ENCODE measurements around the gene APBB1.
A peak's percentile ranks its signal among the peaks of the same experiment; 100 is the strongest.

The APBB1 gene

DNA sequence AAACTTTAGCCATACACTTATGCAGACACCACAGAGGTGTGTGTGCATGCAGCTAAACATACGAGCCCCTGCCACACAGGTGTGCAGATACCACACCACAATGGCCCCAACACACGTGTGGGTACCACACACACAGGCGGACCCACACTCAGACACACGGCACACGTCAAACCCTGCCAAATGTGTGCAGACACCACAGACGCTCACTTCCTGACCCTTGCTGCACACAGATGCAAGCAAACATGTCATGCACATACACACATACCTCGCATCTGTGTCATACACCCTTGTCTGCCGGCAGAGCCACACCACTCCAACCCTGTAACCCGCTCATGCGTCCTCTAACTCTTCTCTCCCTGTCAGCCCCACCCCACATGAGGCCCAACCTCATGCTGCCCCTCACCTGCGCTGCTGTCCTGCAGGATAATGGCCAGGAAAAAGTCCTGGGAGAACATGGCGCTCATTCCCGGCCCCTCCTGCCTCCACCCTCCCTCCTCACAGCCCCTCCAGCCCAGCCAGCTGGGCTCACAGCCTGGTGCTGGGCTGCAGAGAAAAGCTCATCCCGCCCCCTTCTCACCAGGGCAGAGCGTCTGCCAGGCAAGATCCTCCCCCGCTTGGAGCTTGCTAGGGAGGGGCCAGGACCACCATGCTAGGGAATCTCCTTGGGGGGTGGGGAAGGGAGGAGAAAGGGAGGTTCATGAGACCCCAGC lies 14.4 kb downstream of the APBB1 start:
- H3K36me3 ChIP-seq (ENCODE audit: control insufficient read depth in 2 of 2, insufficient read depth in 2 of 2, low read length in 2 of 2), result peaks cover 0 to 5% of the 10 kb centered on the region in 2 donors
- no peak overlapping the region for H3K9ac ChIP-seq (ENCODE audit: low read depth in 1 of 2, low read length in 2 of 2)

GRCh38 chr11:6403539-6403938 lies 15.4 kb downstream of the APBB1 start:
- Histone ChIP-seq H3K9ac (ENCODE audit: low read depth in 1 of 2, low read length in 2 of 2) (no peak overlapping the region), H3K27ac (ENCODE audit: low read depth in 2 of 2, low read length in 2 of 2) (peak overlapping the region in 1 of 2 donors; percentile 58), H3K36me3 (ENCODE audit: control insufficient read depth in 2 of 2, insufficient read depth in 2 of 2, low read length in 2 of 2) (peaks cover 0 to 2% of the 10 kb centered on the region in 2 donors), H3K27me3 (ENCODE audit: control insufficient read depth in 2 of 2, insufficient read depth in 2 of 2, low read length in 2 of 2) (no peaks in the 10 kb centered on the region), H3K4me3 (ENCODE audit: low read length in 2 of 2) (no peak overlapping the region), H3K4me1 (ENCODE audit: control insufficient read depth in 2 of 2, insufficient read depth in 2 of 2, low read length in 2 of 2) (peaks cover 0 to 16% of the 10 kb centered on the region in 2 donors), H3K9me3 (ENCODE audit: control insufficient read depth in 2 of 2, low read length in 2 of 2) (no peaks in the 10 kb centered on the region)

More for the DNA sequence above, 14.4 kb downstream of the APBB1 start:
- Histone ChIP-seq H3K27me3 (ENCODE audit: control insufficient read depth in 2 of 2, insufficient read depth in 2 of 2, low read length in 2 of 2) (no peaks in the 10 kb centered on the region), H3K4me1 (ENCODE audit: control insufficient read depth in 2 of 2, insufficient read depth in 2 of 2, low read length in 2 of 2) (peaks cover 0 to 16% of the 10 kb centered on the region in 2 donors), H3K9me3 (ENCODE audit: control insufficient read depth in 2 of 2, low read length in 2 of 2) (no peaks in the 10 kb centered on the region), H3K4me3 (ENCODE audit: low read length in 2 of 2) (no peak overlapping the region), H3K27ac (ENCODE audit: low read depth in 2 of 2, low read length in 2 of 2) (no peak overlapping the region)

DNA sequence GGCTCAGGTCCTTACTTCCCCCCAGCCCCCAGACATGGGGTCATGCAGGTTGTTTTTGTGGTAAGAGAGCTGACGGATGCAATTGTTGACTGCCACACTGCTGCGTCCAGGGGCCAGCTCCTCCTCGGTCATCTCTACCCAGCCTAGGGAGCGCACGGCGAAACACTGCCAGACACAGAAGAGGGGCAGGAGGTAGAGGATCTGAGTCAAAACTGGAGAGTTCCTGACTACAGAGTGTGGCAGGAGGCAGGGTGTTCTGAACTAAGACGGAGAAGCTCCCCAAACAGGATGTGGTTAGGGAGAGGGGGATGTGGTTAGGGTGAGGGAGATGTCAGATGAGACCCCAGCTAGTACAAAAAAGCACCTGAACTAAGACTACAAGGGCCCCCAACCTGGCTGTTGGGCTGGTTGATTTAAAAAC lies 16.3 kb downstream of the APBB1 start:
- peaks cover 0 to 4% of the 10 kb centered on the region in 2 donors for H3K36me3 ChIP-seq (ENCODE audit: control insufficient read depth in 2 of 2, insufficient read depth in 2 of 2, low read length in 2 of 2)
- no peak overlapping the region for H3K9ac ChIP-seq (ENCODE audit: low read depth in 1 of 2, low read length in 2 of 2)
- peaks cover 0 to 16% of the 10 kb centered on the region in 2 donors for H3K4me1 ChIP-seq (ENCODE audit: control insufficient read depth in 2 of 2, insufficient read depth in 2 of 2, low read length in 2 of 2)

GRCh38 chr11:6402061-6402470 lies 16.8 kb downstream of the APBB1 start:
- H3K27ac ChIP-seq (ENCODE audit: low read depth in 2 of 2, low read length in 2 of 2), result peak overlapping the region in 1 of 2 donors; percentile 58
- H3K4me1 ChIP-seq (ENCODE audit: control insufficient read depth in 2 of 2, insufficient read depth in 2 of 2, low read length in 2 of 2), result peaks cover 0 to 16% of the 10 kb centered on the region in 2 donors
- H3K9me3 ChIP-seq (ENCODE audit: control insufficient read depth in 2 of 2, low read length in 2 of 2), result no peaks in the 10 kb centered on the region
- H3K4me3 ChIP-seq (ENCODE audit: low read length in 2 of 2), result no peak overlapping the region
- peaks cover 0 to 4% of the 10 kb centered on the region in 2 donors for H3K36me3 ChIP-seq (ENCODE audit: control insufficient read depth in 2 of 2, insufficient read depth in 2 of 2, low read length in 2 of 2)
- H3K27me3 ChIP-seq (ENCODE audit: control insufficient read depth in 2 of 2, insufficient read depth in 2 of 2, low read length in 2 of 2), result no peaks in the 10 kb centered on the region
- no peak overlapping the region for H3K9ac ChIP-seq (ENCODE audit: low read depth in 1 of 2, low read length in 2 of 2)

More for the DNA sequence above, 16.3 kb downstream of the APBB1 start:
- H3K27ac ChIP-seq (ENCODE audit: low read depth in 2 of 2, low read length in 2 of 2), result peak overlapping the region in 1 of 2 donors; percentile 58
- no peaks in the 10 kb centered on the region for H3K27me3 ChIP-seq (ENCODE audit: control insufficient read depth in 2 of 2, insufficient read depth in 2 of 2, low read length in 2 of 2)
- no peaks in the 10 kb centered on the region for H3K9me3 ChIP-seq (ENCODE audit: control insufficient read depth in 2 of 2, low read length in 2 of 2)
- no peak overlapping the region for H3K4me3 ChIP-seq (ENCODE audit: low read length in 2 of 2)

GRCh38 chr11:6401464-6401863 lies 17.4 kb downstream of the APBB1 start:
- Histone ChIP-seq H3K27me3 (ENCODE audit: control insufficient read depth in 2 of 2, insufficient read depth in 2 of 2, low read length in 2 of 2) (no peaks in the 10 kb centered on the region), H3K36me3 (ENCODE audit: control insufficient read depth in 2 of 2, insufficient read depth in 2 of 2, low read length in 2 of 2) (peaks cover 0 to 4% of the 10 kb centered on the region in 2 donors), H3K4me1 (ENCODE audit: control insufficient read depth in 2 of 2, insufficient read depth in 2 of 2, low read length in 2 of 2) (peaks cover 0 to 14% of the 10 kb centered on the region in 2 donors), H3K27ac (ENCODE audit: low read depth in 2 of 2, low read length in 2 of 2) (peak overlapping the region in 1 of 2 donors; percentile 32), H3K9ac (ENCODE audit: low read depth in 1 of 2, low read length in 2 of 2) (no peak overlapping the region), H3K4me3 (ENCODE audit: low read length in 2 of 2) (no peak overlapping the region), H3K9me3 (ENCODE audit: control insufficient read depth in 2 of 2, low read length in 2 of 2) (no peaks in the 10 kb centered on the region)

DNA sequence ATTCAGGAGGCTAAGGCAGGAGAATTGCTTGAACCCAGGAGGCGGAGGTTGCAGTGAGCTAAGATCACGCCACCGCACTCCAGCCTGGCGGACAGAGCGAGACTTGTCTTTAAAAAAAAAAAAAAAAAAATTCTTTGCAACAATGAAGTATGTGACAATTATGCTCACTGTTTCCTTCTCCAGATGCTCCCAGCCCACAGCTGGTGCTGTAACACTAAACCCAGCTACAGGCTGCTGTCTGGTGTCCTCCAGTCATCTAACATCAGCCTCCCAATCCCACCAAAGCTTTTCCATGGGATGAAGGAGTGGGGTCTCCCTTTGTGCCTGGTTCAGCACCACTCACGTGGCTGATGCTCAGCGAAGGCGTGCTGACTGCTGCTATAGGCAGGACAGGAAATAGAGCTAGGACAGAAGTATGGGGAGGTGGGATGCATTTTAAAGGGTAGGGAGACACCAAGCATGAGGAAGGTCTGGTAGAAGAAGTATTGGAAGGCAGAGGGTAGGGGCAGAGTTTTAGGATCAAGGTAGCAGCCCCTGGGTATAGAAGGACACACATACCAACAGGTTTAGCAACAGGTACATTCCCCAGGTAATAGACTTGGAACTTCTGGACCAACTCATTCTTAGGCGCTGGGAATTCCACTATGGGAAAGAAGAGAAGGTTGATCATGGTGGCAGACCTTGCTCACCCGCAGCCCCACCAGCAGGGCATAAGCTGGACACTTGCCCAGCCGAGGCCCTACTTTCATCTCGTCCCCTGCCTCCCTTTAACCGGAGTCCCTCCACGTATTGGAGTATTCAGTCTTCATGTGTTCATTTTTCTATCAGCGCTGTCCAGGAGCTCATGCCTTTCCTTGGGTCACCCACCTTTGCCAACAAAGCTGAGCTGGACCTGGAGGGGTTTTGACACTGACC lies 18.2 kb downstream of the APBB1 start:
- H3K9me3 ChIP-seq (ENCODE audit: control insufficient read depth in 2 of 2, low read length in 2 of 2), result no peaks in the 10 kb centered on the region
- peaks cover 0 to 13% of the 10 kb centered on the region in 2 donors for H3K4me1 ChIP-seq (ENCODE audit: control insufficient read depth in 2 of 2, insufficient read depth in 2 of 2, low read length in 2 of 2)
- H3K36me3 ChIP-seq (ENCODE audit: control insufficient read depth in 2 of 2, insufficient read depth in 2 of 2, low read length in 2 of 2), result peaks cover 0 to 4% of the 10 kb centered on the region in 2 donors
- H3K9ac ChIP-seq (ENCODE audit: low read depth in 1 of 2, low read length in 2 of 2), result no peak overlapping the region
- H3K4me3 ChIP-seq (ENCODE audit: low read length in 2 of 2), result no peak overlapping the region
- no peak overlapping the region for H3K27ac ChIP-seq (ENCODE audit: low read depth in 2 of 2, low read length in 2 of 2)
- no peaks in the 10 kb centered on the region for H3K27me3 ChIP-seq (ENCODE audit: control insufficient read depth in 2 of 2, insufficient read depth in 2 of 2, low read length in 2 of 2)

DNA sequence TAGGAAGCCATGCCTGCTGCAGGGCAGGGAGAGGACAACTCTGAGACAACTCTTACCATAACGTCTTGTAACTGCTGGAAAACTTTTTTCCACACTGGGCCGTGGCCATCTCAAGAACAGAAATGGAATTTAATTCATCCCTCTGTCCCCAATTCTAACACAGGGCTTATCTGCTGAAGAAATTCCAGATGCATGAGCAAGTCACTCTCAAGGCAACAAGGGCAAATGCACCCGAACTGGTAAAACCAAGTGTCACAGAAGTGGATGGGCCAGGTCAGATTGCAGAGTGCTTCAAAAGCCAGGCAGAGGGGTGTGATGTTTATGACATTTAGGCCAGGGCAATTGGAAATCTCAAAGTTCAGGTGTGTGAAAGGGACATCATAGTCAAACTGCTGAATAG lies 21.3 kb downstream of the APBB1 start:
- Histone ChIP-seq H3K4me1 (ENCODE audit: control insufficient read depth in 2 of 2, insufficient read depth in 2 of 2, low read length in 2 of 2) (peaks cover 0 to under 1% of the 10 kb centered on the region in 2 donors), H3K36me3 (ENCODE audit: control insufficient read depth in 2 of 2, insufficient read depth in 2 of 2, low read length in 2 of 2) (peaks cover 2 to 4% of the 10 kb centered on the region in 2 donors), H3K27me3 (ENCODE audit: control insufficient read depth in 2 of 2, insufficient read depth in 2 of 2, low read length in 2 of 2) (no peaks in the 10 kb centered on the region), H3K9ac (ENCODE audit: low read depth in 1 of 2, low read length in 2 of 2) (no peak overlapping the region), H3K4me3 (ENCODE audit: low read length in 2 of 2) (no peak overlapping the region), H3K9me3 (ENCODE audit: control insufficient read depth in 2 of 2, low read length in 2 of 2) (no peaks in the 10 kb centered on the region), H3K27ac (ENCODE audit: low read depth in 2 of 2, low read length in 2 of 2) (no peak overlapping the region)

GRCh38 chr11:6397156-6397555 lies 21.7 kb downstream of the APBB1 start:
- no peaks in the 10 kb centered on the region for H3K27me3 ChIP-seq (ENCODE audit: control insufficient read depth in 2 of 2, insufficient read depth in 2 of 2, low read length in 2 of 2)
- H3K9ac ChIP-seq (ENCODE audit: low read depth in 1 of 2, low read length in 2 of 2), result no peak overlapping the region
- H3K4me3 ChIP-seq (ENCODE audit: low read length in 2 of 2), result no peak overlapping the region
- H3K27ac ChIP-seq (ENCODE audit: low read depth in 2 of 2, low read length in 2 of 2), result no peak overlapping the region
- H3K9me3 ChIP-seq (ENCODE audit: control insufficient read depth in 2 of 2, low read length in 2 of 2), result no peaks in the 10 kb centered on the region
- peaks cover 2 to 4% of the 10 kb centered on the region in 2 donors for H3K36me3 ChIP-seq (ENCODE audit: control insufficient read depth in 2 of 2, insufficient read depth in 2 of 2, low read length in 2 of 2)
- no peaks in the 10 kb centered on the region for H3K4me1 ChIP-seq (ENCODE audit: control insufficient read depth in 2 of 2, insufficient read depth in 2 of 2, low read length in 2 of 2)

GRCh38 chr11:6395470-6396060 lies 23.3 kb downstream of the APBB1 start:
- Histone ChIP-seq H3K4me1 (ENCODE audit: control insufficient read depth in 2 of 2, insufficient read depth in 2 of 2, low read length in 2 of 2) (peaks cover 5 to 8% of the 10 kb centered on the region in 2 donors), H3K9me3 (ENCODE audit: control insufficient read depth in 2 of 2, low read length in 2 of 2) (no peaks in the 10 kb centered on the region), H3K27me3 (ENCODE audit: control insufficient read depth in 2 of 2, insufficient read depth in 2 of 2, low read length in 2 of 2) (no peaks in the 10 kb centered on the region), H3K4me3 (ENCODE audit: low read length in 2 of 2) (no peak overlapping the region), H3K27ac (ENCODE audit: low read depth in 2 of 2, low read length in 2 of 2) (no peak overlapping the region), H3K36me3 (ENCODE audit: control insufficient read depth in 2 of 2, insufficient read depth in 2 of 2, low read length in 2 of 2) (peaks cover 2 to 4% of the 10 kb centered on the region in 2 donors), H3K9ac (ENCODE audit: low read depth in 1 of 2, low read length in 2 of 2) (no peak overlapping the region)

All from mucosa of rectum (tissue), 2 donors.